HG02973 (cell line): Measurements from ENCODE around the gene SPATA2.
"Not testable (repeated sequence)": the region's sequence is repeated elsewhere in the genome, so short reads cannot be mapped to it uniquely, and the experiment has no call there.

Experiments
- ATAC-seq: cut with Tn5 transposase; IDR thresholded peaks from one replicate; pipeline ENCODE4 v1.9.1; 2021; ENCODE audit warnings: moderate library complexity; ENCODE audit not compliant: unreplicated experiment

The SPATA2 gene

DNA sequence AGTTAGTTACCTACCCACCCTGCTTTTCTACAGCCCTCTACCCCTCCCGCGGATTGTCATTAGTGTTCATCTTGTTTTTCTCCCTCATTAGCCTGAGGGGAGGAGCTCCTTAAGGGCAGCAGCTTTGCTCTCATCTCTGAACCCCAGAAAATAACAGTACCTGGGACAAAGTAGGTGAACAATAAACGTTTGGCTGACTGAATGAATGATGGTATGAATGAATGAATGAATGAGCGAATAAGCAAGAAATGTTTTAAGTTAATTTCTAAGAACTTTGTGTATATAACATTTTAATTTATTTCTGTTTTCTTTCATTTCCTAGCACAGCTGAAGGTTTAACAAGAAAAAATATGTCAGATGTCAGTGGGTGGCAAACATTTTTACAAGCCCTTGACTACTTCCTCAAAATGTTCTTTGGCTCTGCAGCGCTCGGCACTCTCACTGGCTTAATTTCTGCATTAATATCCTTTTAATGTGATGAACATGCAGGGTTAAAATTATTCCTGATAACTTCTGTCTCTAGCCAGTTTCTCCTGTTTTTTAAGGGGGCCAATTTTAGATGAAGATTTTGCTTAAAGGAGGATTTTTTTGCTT lies 52.6 kb downstream of the SPATA2 start:
- ATAC-seq = no peak

DNA sequence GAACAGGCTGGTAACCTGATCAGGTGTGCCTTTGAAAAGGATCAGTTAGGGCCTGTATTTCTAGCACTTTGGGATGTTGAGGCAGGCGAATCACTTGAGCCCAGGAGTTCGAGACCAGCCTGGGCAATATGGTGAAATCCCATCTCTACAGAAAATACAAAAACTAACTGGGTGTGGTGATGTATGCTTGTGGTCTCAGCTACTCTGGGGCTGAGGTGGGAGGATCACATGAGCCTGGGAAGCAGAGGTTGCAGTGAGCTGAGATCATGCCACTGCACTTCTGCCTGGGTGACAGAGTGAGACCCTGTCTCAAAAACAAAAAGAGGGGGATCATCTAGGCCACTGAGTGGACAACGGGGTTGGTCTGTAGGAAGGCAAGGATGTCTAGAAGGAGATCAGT lies 54.1 kb downstream of the SPATA2 start:
- not testable (repeated sequence) for ATAC-seq

DNA sequence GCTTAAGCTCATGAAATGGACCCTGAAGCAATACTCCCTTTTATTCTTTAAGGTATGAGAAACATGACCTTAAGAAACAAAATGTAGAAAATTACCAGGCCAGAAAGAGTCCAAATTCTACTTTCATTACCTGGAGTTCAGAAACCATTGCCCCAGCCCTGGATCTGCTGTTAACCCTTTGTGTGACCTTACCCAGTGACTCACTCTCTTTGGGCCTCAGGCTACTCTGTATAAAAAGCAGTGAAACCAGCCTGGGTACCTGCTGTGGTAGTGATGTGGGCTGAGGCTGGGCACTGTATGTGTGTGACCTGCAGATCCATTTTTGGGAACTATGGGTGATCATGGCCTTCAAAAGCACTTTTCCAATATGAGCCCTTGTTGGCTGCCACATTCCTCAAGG lies 55.5 kb downstream of the SPATA2 start:
- no peak for ATAC-seq

DNA sequence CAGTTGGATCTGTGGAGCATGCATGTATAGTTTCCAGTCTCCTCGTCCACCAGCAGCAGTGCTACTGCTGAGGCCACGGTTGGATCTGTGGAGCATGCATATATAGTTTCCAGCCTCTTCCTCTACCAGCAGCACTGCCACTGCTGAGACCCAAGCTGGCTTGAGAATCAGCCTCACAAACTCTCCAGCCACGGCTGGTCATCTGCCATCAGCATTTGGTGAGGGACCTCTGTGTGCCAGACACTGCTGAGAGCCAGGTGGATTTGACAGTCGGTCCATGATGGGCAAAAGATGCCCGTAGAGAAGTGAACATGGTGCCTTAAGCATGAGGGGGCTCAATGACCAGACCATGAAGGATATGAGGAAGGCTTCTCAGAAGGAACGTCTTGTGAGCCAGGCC lies 56.3 kb downstream of the SPATA2 start:
- no peak for ATAC-seq

DNA sequence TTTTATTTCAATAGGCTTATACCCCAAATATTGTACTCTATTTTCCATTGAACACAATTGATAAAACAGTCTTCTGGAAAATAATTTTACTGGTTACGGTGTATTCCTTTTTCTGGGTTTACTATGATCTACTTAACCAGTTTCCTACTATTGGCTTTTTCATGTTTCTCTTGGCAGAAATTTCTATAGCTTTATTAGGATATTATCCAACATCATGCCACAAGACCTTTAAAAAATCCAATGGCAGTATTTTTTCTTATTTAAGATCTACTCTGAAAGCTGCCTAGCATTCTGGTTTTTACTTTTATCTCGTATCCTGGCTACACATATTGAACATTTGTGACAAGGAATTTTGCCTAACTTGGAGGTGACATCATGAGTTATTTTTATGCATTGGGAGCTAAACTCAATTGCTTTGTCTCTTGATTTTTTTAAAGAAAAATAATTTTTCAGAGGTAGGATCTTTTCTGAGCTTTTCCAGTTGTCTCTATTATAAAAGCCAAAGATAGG lies 57.2 kb downstream of the SPATA2 start:
- ATAC-seq = no peak

DNA sequence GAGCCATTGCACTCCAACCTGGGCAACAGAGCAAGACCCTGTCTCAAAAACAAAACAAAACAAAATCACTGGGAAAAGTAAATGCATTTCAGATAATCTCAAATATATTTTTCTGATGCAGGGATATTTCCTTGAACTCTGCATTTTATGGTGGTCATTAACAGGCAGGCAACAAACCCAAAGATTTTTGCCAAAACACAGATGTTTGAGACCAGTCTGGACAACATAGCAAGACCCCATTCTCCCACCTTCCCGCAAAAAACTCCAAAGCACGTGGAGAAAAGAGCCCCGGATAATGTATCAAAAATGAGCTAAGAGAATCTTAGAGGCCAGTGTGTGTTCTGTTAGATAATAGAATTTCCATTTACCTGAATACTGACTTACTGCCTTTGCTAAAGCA lies 58.4 kb downstream of the SPATA2 start:
- ATAC-seq = no peak

DNA sequence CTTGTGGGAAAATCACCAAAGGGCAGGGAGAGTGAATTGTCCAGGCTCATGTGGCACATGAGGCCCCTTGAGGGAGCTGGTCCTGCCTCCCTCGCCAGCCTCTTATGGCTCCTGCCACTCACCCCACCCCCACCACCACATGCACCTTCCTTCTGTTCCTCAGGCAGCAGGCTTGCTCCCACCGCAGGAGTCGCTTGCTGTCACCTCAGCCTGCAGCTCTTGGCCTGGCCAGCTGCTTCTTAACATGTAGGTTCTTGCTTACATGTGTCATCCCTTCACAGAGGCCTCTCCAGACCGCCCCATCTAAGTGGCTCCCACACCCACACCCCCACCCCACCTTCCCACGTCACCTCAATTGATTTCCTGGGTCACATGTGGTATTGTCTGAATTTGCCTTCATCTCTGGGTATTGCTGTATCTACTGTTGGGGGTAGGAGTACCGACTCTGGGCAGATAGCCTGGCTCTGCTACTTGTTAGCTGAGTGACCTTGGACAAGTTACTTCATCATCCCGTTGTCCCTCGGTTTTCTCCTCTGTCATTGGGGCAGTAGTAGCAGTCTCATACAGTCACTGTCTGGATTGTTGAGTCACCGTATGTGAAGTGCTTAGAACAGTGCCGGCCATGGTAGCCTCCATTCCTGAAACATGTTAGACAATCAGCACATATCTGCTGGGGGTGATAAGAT lies 61.0 kb downstream of the SPATA2 start:
- ATAC-seq = no peak

DNA sequence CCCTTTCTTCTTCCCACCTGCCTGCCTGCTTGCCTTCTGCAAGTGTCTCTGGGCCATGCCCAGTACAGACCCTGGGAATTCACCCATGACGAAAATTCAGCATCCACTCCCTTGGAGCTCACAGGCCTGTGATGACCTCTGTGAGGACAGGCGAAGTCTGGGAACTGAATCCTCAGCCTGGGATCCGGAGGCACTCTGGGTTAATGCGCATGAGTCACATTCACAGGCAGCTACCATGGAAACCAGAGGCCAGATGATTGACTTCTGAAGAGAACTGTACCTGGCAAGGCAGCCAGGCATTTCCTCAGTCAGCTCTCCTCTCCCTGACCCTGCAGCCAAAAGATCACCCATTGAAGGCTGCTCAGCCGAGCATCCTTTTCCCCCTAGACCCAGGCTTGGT lies 61.7 kb downstream of the SPATA2 start:
- no peak for ATAC-seq
